ENCODE measurements around the gene RAB7A.

DNA sequence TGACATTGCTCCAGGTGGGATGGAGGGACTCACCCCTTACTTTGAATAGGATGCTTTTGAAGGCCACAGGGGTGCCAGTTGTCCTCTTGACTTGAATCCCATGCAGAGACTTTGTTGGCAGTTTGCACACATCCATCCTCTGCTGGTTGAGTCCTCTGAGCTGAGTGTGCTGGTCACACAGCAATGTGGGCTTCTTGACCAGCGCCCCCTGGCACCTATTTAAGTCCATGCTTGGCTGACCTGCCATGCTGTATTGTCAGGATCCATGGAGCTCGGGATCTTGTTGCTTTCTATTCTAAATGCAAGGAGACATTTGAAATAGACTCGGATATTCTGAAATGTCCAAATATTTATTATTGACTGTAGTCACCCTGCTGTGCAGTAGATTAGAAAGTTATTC is 19.8 kb downstream of the RAB7A start:
- TF ChIP-seq FOXM1 (IDR thresholded peaks at IDR 0.05; ENCODE audit: borderline replicate concordance, low read depth) (no peak), EGR1 (IDR thresholded peaks at IDR 0.05) (no peak), CEBPB (IDR thresholded peaks at IDR 0.05) (no peak)
